GM18519 (cell line): ENCODE results near the gene ZNF689.

ENCODE experiments used
- ATAC-seq: cut with Tn5 transposase; IDR thresholded peaks from one replicate; pipeline ENCODE4 v1.9.1; 2021; ENCODE audit warnings: mild to moderate bottlenecking, moderate library complexity; ENCODE audit not compliant: unreplicated experiment, low FRiP score

ZNF689 gene

GRCh38 chr16:30566531-30566930 lies 43.7 kb downstream of the ZNF689 start:
- no peak for ATAC-seq

- no peak for ATAC-seq
Measured at GRCh38 chr16:30565984-30566383, 44.2 kb downstream of the ZNF689 start.

GRCh38 chr16:30565526-30565925 lies 44.7 kb downstream of the ZNF689 start:
- no peak for ATAC-seq

GRCh38 chr16:30562021-30562420 lies 48.2 kb downstream of the ZNF689 start:
- ATAC-seq: no peak

GRCh38 chr16:30561089-30561816 lies 48.9 kb downstream of the ZNF689 start:
- ATAC-seq: no peak

GRCh38 chr16:30559690-30560089 lies 50.5 kb downstream of the ZNF689 start:
- no peak for ATAC-seq

GRCh38 chr16:30558789-30559377 lies 51.3 kb downstream of the ZNF689 start:
- no peak for ATAC-seq

- ATAC-seq: peak; percentile 62
Measured at GRCh38 chr16:30557957-30558788, 52.0 kb downstream of the ZNF689 start, which contains the start of gene ZNF764. ZNF764 (minus strand) TSS chr16:30558374; CDS start chr16:30558182, 192 bp downstream.

- peak; percentile 14 for ATAC-seq
Measured at GRCh38 chr16:30557707-30557956, 52.6 kb downstream of the ZNF689 start.

- no peak for ATAC-seq
Measured at GRCh38 chr16:30556125-30556473, 54.1 kb downstream of the ZNF689 start.

- no peak for ATAC-seq
Measured at GRCh38 chr16:30555315-30556124, 54.7 kb downstream of the ZNF689 start.

GRCh38 chr16:30554557-30555314 lies 55.5 kb downstream of the ZNF689 start:
- no peak for ATAC-seq

GRCh38 chr16:30553393-30553899 lies 56.7 kb downstream of the ZNF689 start:
- ATAC-seq: no peak

GRCh38 chr16:30552956-30553355 lies 57.2 kb downstream of the ZNF689 start:
- ATAC-seq: no peak
